K562 (cell line): ENCODE measurements around the gene RBL1. TPM values are rescaled to one million over a fixed set of nuclear protein-coding genes. Genes with fewer than 3 reads are reported as not detected.
A peak's percentile ranks its signal among the peaks of the same experiment; 100 is the strongest.

Experiments used
- ATAC-seq: fragments of 200-7000 bp; cut with Tn5 transposase; 3 replicates; pipeline ENCODE4 v1.9.1; 2020; ENCODE audit warnings: moderate library complexity
- Bru-seq: library from RNA; stranded (reverse); fragments of 400-500 nt; gene quantifications from one replicate; lab custom pipeline; 2021; lab: Mats Ljungman, UMichigan
- BruChase-seq, 2 experiments: library from RNA; stranded (reverse); fragments of 400-500 nt; gene quantifications; one replicate each; lab custom pipeline; 2021; lab: Mats Ljungman, UMichigan
- BruUV-seq: library from RNA; stranded (reverse); fragments of 400-500 nt; replicated peaks from 2 replicates; lab custom pipeline; 2021; lab: Mats Ljungman, UMichigan
- CTCF ChIA-PET: fragments of 300-600 bp; formaldehyde crosslinking; extraction: SDS; loops from one replicate; lab custom pipeline; 2021; ENCODE audit warnings: low intra/inter-chr PET ratio; lab: Yijun Ruan, JAX
- POLR2A ChIA-PET: fragments of 300-600, 350-650 bp; sonication (Branson Sonifier 250); formaldehyde crosslinking; extraction: SDS; loops from one replicate; lab custom pipeline; 2021; ENCODE audit warnings: antibody characterized with exemption, inconsistent platforms; lab: Yijun Ruan, JAX
- DNase-seq, 4 experiments: peaks; one replicate each; pipeline versions ENCODE4 v3.0.0 to v3.0.0-alpha.2; 2011 to 2018; ENCODE audit warnings: low spot score in 3 of 4, mixed read lengths in 3 of 4; ENCODE audit errors: extremely low read depth in 1 of 4
- FAIRE-seq: peaks from 2 replicates; lab custom pipeline; 2011; peaks lifted over from hg19 to GRCh38; lab: Jason Lieb, UNC
- H2AFZ ChIP-seq: 2 replicates; pipeline ENCODE4 v1.6.0; 2011; ENCODE audit warnings: low read depth, low read length, control low read depth, inconsistent platforms
- H3K27ac ChIP-seq: fragments of 200-600 bp; 3 replicates; pipeline ENCODE4 v1.8.0; 2011; ENCODE audit warnings: low read depth, mild to moderate bottlenecking, control low read depth, inconsistent platforms, low read length, moderate library complexity, mixed read lengths; ENCODE audit errors: extremely low read depth
- H3K27me3 ChIP-seq, 2 experiments: fragments of 300-600 bp in 1 of 2; 2 replicates in 1 of 2; 3 replicates in 1 of 2; pipeline versions ENCODE4 v1.6.0 to v1.8.0; 2011; ENCODE audit warnings: inconsistent platforms in 2 of 2, low read length in 2 of 2, mild to moderate bottlenecking in 1 of 2, mixed read lengths in 1 of 2, moderate library complexity in 1 of 2; ENCODE audit not compliant: control insufficient read depth in 2 of 2, insufficient read depth in 2 of 2
- H3K36me3 ChIP-seq: fragments of 300-600 bp; 3 replicates; pipeline ENCODE4 v1.8.0; 2011; ENCODE audit warnings: mild to moderate bottlenecking, low read length, inconsistent platforms; ENCODE audit not compliant: control insufficient read depth, insufficient read depth
- H3K4me1 ChIP-seq, 2 experiments: fragments of 200-600 bp in 1 of 2; replicated peaks in 1 of 2; 2 replicates in 1 of 2; 3 replicates in 1 of 2; pipeline versions ENCODE4 v1.5.1 to v1.8.0; 2011; ENCODE audit warnings: inconsistent platforms in 2 of 2, low read length in 2 of 2, mild to moderate bottlenecking in 1 of 2, mixed read lengths in 1 of 2, moderate library complexity in 1 of 2; ENCODE audit not compliant: control insufficient read depth in 2 of 2, insufficient read depth in 2 of 2
- H3K4me2 ChIP-seq: 2 replicates; pipeline ENCODE4 v1.6.1; 2011; ENCODE audit warnings: low read length, control low read depth, inconsistent platforms, mixed read lengths; ENCODE audit not compliant: insufficient read depth
- H3K4me3 ChIP-seq: fragments of 200-600 bp; sonication (generic), shearing (Covaris generic); 2 replicates; pipeline ENCODE4 v1.5.1; 2016; ENCODE audit warnings: control low read depth, inconsistent platforms
- H3K79me2 ChIP-seq: fragments of 200-600 bp; 3 replicates; pipeline ENCODE4 v1.8.0; 2011; ENCODE audit warnings: low read length, inconsistent platforms; ENCODE audit not compliant: control insufficient read depth, insufficient read depth
- H3K9ac ChIP-seq, 2 experiments: 2 replicates each; pipeline versions ENCODE4 v1.6.0 to v1.6.1; 2011; ENCODE audit warnings: low read depth in 2 of 2, low read length in 2 of 2, control low read depth in 1 of 2, inconsistent platforms in 1 of 2, mild to moderate bottlenecking in 1 of 2, mixed read lengths in 1 of 2; ENCODE audit not compliant: insufficient read depth in 1 of 2
- H3K9me1 ChIP-seq: one replicate; pipeline ENCODE4 v1.6.0; 2011; ENCODE audit warnings: inconsistent platforms, mild to moderate bottlenecking, low read length, moderate library complexity; ENCODE audit not compliant: control insufficient read depth, insufficient read depth
- H3K9me3 ChIP-seq: replicated peaks from 2 replicates; pipeline ENCODE4 v1.5.1; 2011; ENCODE audit warnings: low read depth, low read length, inconsistent platforms; ENCODE audit not compliant: control insufficient read depth, insufficient read depth
- H4K20me1 ChIP-seq: replicated peaks from 2 replicates; pipeline ENCODE4 v1.6.1; 2011; ENCODE audit warnings: low read length, inconsistent platforms, mixed read lengths; ENCODE audit not compliant: control insufficient read depth, insufficient read depth
- CHD1 ChIP-seq: fragments of 200-600 bp; sonication (generic); IDR thresholded peaks from one replicate; pipeline ENCODE4 v1.6.1; 2012; ENCODE audit warnings: mild to moderate bottlenecking, moderate library complexity, low read length, inconsistent platforms
- ELF1 ChIP-seq: fragments of 200-800 bp; sonication (Bioruptor generic); IDR thresholded peaks from 2 replicates; pipeline ENCODE4 v1.6.1; 2016; ENCODE audit warnings: missing genetic modification characterization, missing compliant biosample characterization
- NCOA4 ChIP-seq: fragments of 450-650 bp; IDR thresholded peaks from 2 replicates; pipeline ENCODE4 v1.6.1; 2018; ENCODE audit warnings: mild to moderate bottlenecking; ENCODE audit not compliant: partially characterized antibody
- ZBTB40 ChIP-seq, 2 experiments: fragments of 450-650 bp in 1 of 2; sonication (generic) in 1 of 2; formaldehyde crosslinking in 1 of 2; IDR thresholded peaks; 2 replicates each; pipeline versions ENCODE4 v1.7.1 to v1.9.0; 2016 to 2022; ENCODE audit warnings: inconsistent platforms in 1 of 2, mild to moderate bottlenecking in 1 of 2, missing genetic modification reagents in 1 of 2
- ZNF589 ChIP-seq: fragments of 200-800 bp; sonication (Bioruptor generic); IDR thresholded peaks from 2 replicates; pipeline ENCODE4 v1.6.1; 2016; ENCODE audit warnings: low read depth, missing genetic modification characterization, missing compliant biosample characterization
- WGBS: fragments of 100-300 bp; shearing (Covaris generic); methylation state at CpG from one replicate; pipeline ENCODE4 v1.1.6; 2016; ENCODE audit warnings: low coverage, mixed read lengths; ENCODE audit not compliant: insufficient coverage; ENCODE audit errors: missing lambda C conversion rate; 5-methylcytosine and 5-hydroxymethylcytosine counted together
- in situ Hi-C: fragments of 300-500 bp; cut with MboI; formaldehyde crosslinking; loops from 4 replicates; pipeline ENCODE4 v1.15.0; 2018; ENCODE audit warnings: inconsistent platforms, mixed read lengths
- intact Hi-C: fragments of 100-400 bp; cut with micrococcal nuclease; formaldehyde crosslinking; loops from 2 replicates; pipeline ENCODE4 v1.14.2; 2022
- long read RNA-seq, 3 experiments: library from polyadenylated mRNA in 2 of 3; library from RNA in 1 of 3; unstranded in 2 of 3; stranded (forward) in 1 of 3; transcript quantifications; one replicate each; pipeline ENCODE4 v2.0.0, GENCODE V29; 2019 to 2022
- polyA minus RNA-seq, 3 experiments: library from RNA; depleted of rRNA, polyadenylated mRNA; stranded (reverse); fragments of >200 nt; gene quantifications; 2 replicates each; pipeline ENCODE4 v1.2.3, GENCODE V29; 2011
- polyA plus RNA-seq, 8 experiments: library from polyadenylated mRNA; depleted of rRNA in 4 of 8; stranded (reverse) in 5 of 8; unstranded in 3 of 8; fragments of >200 nt; fragmentation: Nextera tagmentation in 2 of 8; fragmentation: Illumina TruSeq in 1 of 8; extraction: Ambion mirVana in 2 of 8; extraction: Trizol in 1 of 8; gene quantifications; 2 replicates each; pipeline versions ENCODE4 v1.2.1 to v1.2.3, GENCODE V29; 2011 to 2014; ENCODE audit warnings: inconsistent platforms in 1 of 8, missing spikeins in 1 of 8
- total RNA-seq, 7 experiments: library from RNA; depleted of rRNA in 6 of 7; stranded (reverse); fragments of >200 nt in 6 of 7; fragmentation: Illumina TruSeq in 2 of 7; extraction: Trizol in 2 of 7; gene quantifications; 2 replicates each; pipeline versions ENCODE4 v1.2.1 to v1.2.3, GENCODE V29; 2011 to 2021; ENCODE audit warnings: low replicate concordance in 1 of 7

The RBL1 gene
- total RNA-seq (2011; cell fraction: chromatin; rRNA removed; ENCODE audit: low replicate concordance) = 34.8 and 94.2 TPM in 2 replicates
- total RNA-seq (2011; cell fraction: nucleolus; rRNA removed) = 42.8 and 43.9 TPM in 2 replicates
- total RNA-seq (2011; cell fraction: nucleoplasm; rRNA removed) = 23.1 and 23.4 TPM in 2 replicates
- total RNA-seq (2014; rRNA removed) = 14.8 and 69.6 TPM in 2 replicates
- 25.9 and 30.5 TPM in 2 replicates for total RNA-seq (2014; rRNA removed; fragmentation: Illumina TruSeq; extraction: Trizol)
- 19.9 and 21.2 TPM in 2 replicates for total RNA-seq (2015; rRNA removed; fragmentation: Illumina TruSeq; extraction: Trizol)
- total RNA-seq (2021) = 23.0 and 25.6 TPM in 2 replicates
- 11.1 and 15.6 TPM in 2 replicates for polyA plus RNA-seq (2011; rRNA removed)
- 5.2 and 5.4 TPM in 2 replicates for polyA plus RNA-seq (2011; cell fraction: cytosol; rRNA removed)
- polyA plus RNA-seq (2011; cell fraction: nucleus; rRNA removed) = 8.9 and 14.7 TPM in 2 replicates
- polyA plus RNA-seq (2012) = 10.0 and 13.2 TPM in 2 replicates
- polyA plus RNA-seq (2014; fragmentation: Illumina TruSeq; extraction: Trizol) = 17.5 and 20.5 TPM in 2 replicates
- 1 to 10 TPM; 4.0 to 4.3 TPM for polyA plus RNA-seq (2014; fragmentation: Nextera tagmentation; extraction: Ambion mirVana)
- 9.5 and 11.1 TPM in 2 replicates for polyA plus RNA-seq (2014; rRNA removed)
- polyA minus RNA-seq (2011; rRNA and poly(A)+ RNA removed) = 25.2 and 27.0 TPM in 2 replicates
- polyA minus RNA-seq (2011; cell fraction: cytosol; rRNA and poly(A)+ RNA removed) = 5.9 and 21.0 TPM in 2 replicates
- 33.5 and 38.2 TPM in 2 replicates for polyA minus RNA-seq (2011; cell fraction: nucleus; rRNA and poly(A)+ RNA removed)
- Bru-seq, nascent RNA = percentile 76 among the genes with signal in this experiment
- percentile 85 among the genes with signal in this experiment for BruChase-seq, experiment 1, labeled RNA remaining after a 2-hour chase
- BruChase-seq, experiment 2, labeled RNA remaining after a 6-hour chase = percentile 82 among the genes with signal in this experiment
- long read RNA-seq, experiment 1, full-length matches to known transcripts = 6 of 49 reads
- long read RNA-seq, experiment 1, partial matches to known transcripts = 32 of 49 reads
- long read RNA-seq, experiment 1, other reads (novel, unspliced or antisense) = 11 of 49 reads
- long read RNA-seq, experiment 2, full-length matches to known transcripts = 3 of 14 reads
- long read RNA-seq, experiment 2, partial matches to known transcripts = 4 of 14 reads
- long read RNA-seq, experiment 2, other reads (novel, unspliced or antisense) = 7 of 14 reads
- long read RNA-seq, experiment 3, full-length matches to known transcripts = 2 of 11 reads
- long read RNA-seq, experiment 3, partial matches to known transcripts = 6 of 11 reads
- long read RNA-seq, experiment 3, other reads (novel, unspliced or antisense) = 3 of 11 reads

GRCh38 chr20:37095599-37096414 lies at the start of gene RBL1:
Gene RBL1 (minus strand): TSS chr20:37095997. CDS start chr20:37095928, 69 bp downstream.
- H3K4me2 ChIP-seq = peak within 1 kb of the TSS; percentile 94
- FAIRE-seq = peak; percentile 79
- no peaks in the 10 kb centered on the region for H3K9me1 ChIP-seq
- peaks cover 24 to 25% of the 10 kb centered on the region in 2 experiments for H3K4me1 ChIP-seq
- TSS peak; percentile 56 for BruUV-seq
- POLR2A ChIA-PET = interaction anchor here (0.5 to 2.2 kb wide), 24 partner anchors 9 to 432 kb away, joined by 3 to 16 read pairs (median 3); partner anchors contain the start of genes MROH8 and RPN2
- H3K79me2 ChIP-seq = peaks cover 48% of the 10 kb centered on the region
- peak; percentile 89 for ATAC-seq
- no peaks in the 10 kb centered on the region for H4K20me1 ChIP-seq
- H3K36me3 ChIP-seq = peaks cover 32% of the 10 kb centered on the region
- CTCF ChIA-PET = no interaction called here
- peak within 1 kb of the TSS; percentile 99 for H2AFZ ChIP-seq
- H3K27ac ChIP-seq = peak within 1 kb of the TSS; percentile 99
- intact Hi-C loops = loop anchor here (1.0 kb wide), 1 partner anchor 58 kb away; no protein-coding TSS in a partner anchor
- H3K4me3 ChIP-seq = peak within 1 kb of the TSS; percentile 50
- in situ Hi-C loops = no loop called here
- peak within 1 kb of the TSS; percentile 85 to 99 for H3K9ac ChIP-seq
- peak; percentile 85 to 96 (median 89) for DNase-seq
- H3K27me3 ChIP-seq = no peaks in the 10 kb centered on the region
- WGBS = under 1% methylated on average over 35 of the region's 58 CpGs
- H3K9me3 ChIP-seq = no peaks in the 10 kb centered on the region
- TF ChIP-seq CHD1 = no peak
- no peak for TF ChIP-seq NCOA4
- peak; percentile 87 for TF ChIP-seq ZNF589
- TF ChIP-seq ELF1 (tag) = peak; percentile 95
- peak; percentile 81 for TF ChIP-seq ZBTB40 (IDR thresholded peaks at IDR 0.05)
- no peak for TF ChIP-seq ZBTB40 (CRISPR knock-in tag; IDR thresholded peaks at IDR 0.05)
